C4-2B (cell line): ENCODE measurements around the gene ARHGAP32.

ENCODE experiments used
- H3K27ac ChIP-seq: fragments of 450-650 bp; 2 replicates; pipeline ENCODE4 v1.5.1; 2017
- ZFX ChIP-seq: fragments of 450-650 bp; IDR thresholded peaks from 2 replicates; pipeline ENCODE4 v1.6.1; 2017
- TF ChIP-seq, protein P1 (sequence below): fragments of 450-650 bp; conservative IDR thresholded peaks from 2 replicates; pipeline ENCODE4 v1.5.1; 2017; ENCODE audit warnings: mild to moderate bottlenecking

ARHGAP32 gene

GRCh38 chr11:128917144-128917724, 274.9 kb downstream of the ARHGAP32 start:
- TF ChIP-seq, protein P1, sequence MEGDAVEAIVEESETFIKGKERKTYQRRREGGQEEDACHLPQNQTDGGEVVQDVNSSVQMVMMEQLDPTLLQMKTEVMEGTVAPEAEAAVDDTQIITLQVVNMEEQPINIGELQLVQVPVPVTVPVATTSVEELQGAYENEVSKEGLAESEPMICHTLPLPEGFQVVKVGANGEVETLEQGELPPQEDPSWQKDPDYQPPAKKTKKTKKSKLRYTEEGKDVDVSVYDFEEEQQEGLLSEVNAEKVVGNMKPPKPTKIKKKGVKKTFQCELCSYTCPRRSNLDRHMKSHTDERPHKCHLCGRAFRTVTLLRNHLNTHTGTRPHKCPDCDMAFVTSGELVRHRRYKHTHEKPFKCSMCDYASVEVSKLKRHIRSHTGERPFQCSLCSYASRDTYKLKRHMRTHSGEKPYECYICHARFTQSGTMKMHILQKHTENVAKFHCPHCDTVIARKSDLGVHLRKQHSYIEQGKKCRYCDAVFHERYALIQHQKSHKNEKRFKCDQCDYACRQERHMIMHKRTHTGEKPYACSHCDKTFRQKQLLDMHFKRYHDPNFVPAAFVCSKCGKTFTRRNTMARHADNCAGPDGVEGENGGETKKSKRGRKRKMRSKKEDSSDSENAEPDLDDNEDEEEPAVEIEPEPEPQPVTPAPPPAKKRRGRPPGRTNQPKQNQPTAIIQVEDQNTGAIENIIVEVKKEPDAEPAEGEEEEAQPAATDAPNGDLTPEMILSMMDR, result no peak
- TF ChIP-seq ZFX, result no peak
- no peak overlapping the region for H3K27ac ChIP-seq

DNA sequence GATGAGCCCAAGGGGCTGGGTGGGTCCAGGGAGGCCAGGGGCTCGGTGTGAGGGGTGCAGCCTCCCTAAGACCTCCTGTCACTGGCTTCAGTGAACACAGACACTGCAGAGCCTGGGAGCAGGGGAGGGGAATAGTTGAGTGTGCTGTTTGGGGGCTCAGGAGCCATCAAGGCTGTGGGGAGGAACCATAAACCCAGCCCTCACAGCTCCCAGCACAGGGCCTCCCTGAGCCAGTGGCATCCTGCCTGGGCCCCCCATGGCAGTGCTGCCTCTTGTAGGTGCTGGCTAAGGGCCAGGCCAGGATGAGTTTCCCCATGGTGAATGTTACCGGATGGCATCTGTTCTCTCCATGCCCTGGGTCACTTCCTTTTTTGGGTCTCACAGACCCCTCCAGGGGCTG, 275.4 kb downstream of the ARHGAP32 start:
- TF ChIP-seq ZFX, result no peak
- TF ChIP-seq, protein P1, result no peak
- no peak overlapping the region for H3K27ac ChIP-seq

- no peak overlapping the region for H3K27ac ChIP-seq
- TF ChIP-seq, protein P1, result no peak
- no peak for TF ChIP-seq ZFX
These were observed 276.0 kb downstream of the ARHGAP32 start for GRCh38 chr11:128916037-128916572.

GRCh38 chr11:128915149-128915521, 277.0 kb downstream of the ARHGAP32 start:
- no peak overlapping the region for H3K27ac ChIP-seq
- TF ChIP-seq, protein P1, result no peak
